Neural crest cell (in vitro differentiated cells): Measurements from ENCODE around the gene SIRPB2. TPM values are rescaled to one million over a fixed set of nuclear protein-coding genes. Genes with fewer than 3 reads are reported as not detected.

Experiments used
- DNase-seq: peaks from one replicate; pipeline ENCODE4 v3.0.0; 2021; ENCODE audit warnings: low read depth, mixed read lengths, low spot score
- H3K27ac Mint-ChIP-seq: one replicate; pipeline ENCODE4 v1.8.0; 2021; ENCODE audit warnings: mild to moderate bottlenecking, mixed read lengths; ENCODE audit not compliant: unreplicated experiment
- H3K27me3 Mint-ChIP-seq: 2 replicates; pipeline ENCODE4 v1.8.0; 2021; ENCODE audit warnings: low read depth, mild to moderate bottlenecking, mixed read lengths
- H3K36me3 Mint-ChIP-seq: 2 replicates; pipeline ENCODE4 v1.8.0; 2021; ENCODE audit warnings: low read depth, mild to moderate bottlenecking, mixed read lengths
- H3K4me1 Mint-ChIP-seq: 2 replicates; pipeline ENCODE4 v1.8.0; 2021; ENCODE audit warnings: mixed read lengths
- H3K4me3 Mint-ChIP-seq: one replicate; pipeline ENCODE4 v1.8.0; 2021; ENCODE audit warnings: mild to moderate bottlenecking, mixed read lengths
- H3K9me3 Mint-ChIP-seq: 2 replicates; pipeline ENCODE4 v1.8.0; 2021; ENCODE audit warnings: mixed read lengths
- CTCF ChIP-seq: fragments of 200-600 bp; sonication (generic); conservative IDR thresholded peaks from 2 replicates; pipeline ENCODE4 v1.5.0; 2021; ENCODE audit warnings: antibody characterized with exemption, mild to moderate bottlenecking
- total RNA-seq: library from RNA; stranded (reverse); gene quantifications from 2 replicates; pipeline ENCODE4 v1.2.1, GENCODE V29; 2021

Gene SIRPB2
- total RNA-seq, 1 donor from 2014 or later = not detected

- TF ChIP-seq CTCF = no peak
- Mint-ChIP-seq H3K4me3 (no peak overlapping the region), H3K36me3 (peaks cover 9% of the 10 kb centered on the region), H3K27me3 (no peaks in the 10 kb centered on the region), H3K27ac (no peak overlapping the region), H3K9me3 (no peaks in the 10 kb centered on the region), H3K4me1 (peaks cover 4% of the 10 kb centered on the region)
- DNase-seq = no peak
These were observed 56.5 kb downstream of the SIRPB2 start for GRCh38 chr20:1434571-1435336.

GRCh38 chr20:1431158-1431557 is 60.1 kb downstream of the SIRPB2 start:
- H3K4me3 Mint-ChIP-seq = no peak overlapping the region
- no peak for TF ChIP-seq CTCF
- H3K9me3 Mint-ChIP-seq = no peaks in the 10 kb centered on the region
- H3K27ac Mint-ChIP-seq = no peak overlapping the region
- peaks cover 9% of the 10 kb centered on the region for H3K4me1 Mint-ChIP-seq
- DNase-seq = no peak
- H3K36me3 Mint-ChIP-seq = peaks cover 9% of the 10 kb centered on the region
- no peaks in the 10 kb centered on the region for H3K27me3 Mint-ChIP-seq

- Mint-ChIP-seq H3K27me3 (no peaks in the 10 kb centered on the region), H3K36me3 (peaks cover 9% of the 10 kb centered on the region), H3K27ac (no peak overlapping the region), H3K9me3 (no peaks in the 10 kb centered on the region), H3K4me1 (peaks cover 9% of the 10 kb centered on the region), H3K4me3 (no peak overlapping the region)
- no peak for TF ChIP-seq CTCF
- DNase-seq = no peak
These were observed 61.2 kb downstream of the SIRPB2 start for GRCh38 chr20:1430004-1430451.

- peaks cover 5% of the 10 kb centered on the region for H3K36me3 Mint-ChIP-seq
- H3K27ac Mint-ChIP-seq = no peak overlapping the region
- H3K4me3 Mint-ChIP-seq = no peak overlapping the region
- peaks cover 12% of the 10 kb centered on the region for H3K4me1 Mint-ChIP-seq
- no peak for DNase-seq
- TF ChIP-seq CTCF = no peak
- H3K27me3 Mint-ChIP-seq = no peaks in the 10 kb centered on the region
- no peaks in the 10 kb centered on the region for H3K9me3 Mint-ChIP-seq
These were observed 62.0 kb downstream of the SIRPB2 start for GRCh38 chr20:1429143-1429728.

- no peak for DNase-seq
- Mint-ChIP-seq H3K36me3 (peaks cover 1% of the 10 kb centered on the region), H3K4me3 (no peak overlapping the region), H3K27ac (peak overlapping the region; percentile 38), H3K9me3 (no peaks in the 10 kb centered on the region), H3K27me3 (no peaks in the 10 kb centered on the region), H3K4me1 (peaks cover 21% of the 10 kb centered on the region)
- TF ChIP-seq CTCF = no peak
These were observed 63.7 kb downstream of the SIRPB2 start for GRCh38 chr20:1427457-1428054.
